ENCODE results near the gene AJAP1.

GRCh38 chr1:4636186-4636585 is 18.2 kb upstream of the AJAP1 start:
- TF ChIP-seq, protein P1, sequence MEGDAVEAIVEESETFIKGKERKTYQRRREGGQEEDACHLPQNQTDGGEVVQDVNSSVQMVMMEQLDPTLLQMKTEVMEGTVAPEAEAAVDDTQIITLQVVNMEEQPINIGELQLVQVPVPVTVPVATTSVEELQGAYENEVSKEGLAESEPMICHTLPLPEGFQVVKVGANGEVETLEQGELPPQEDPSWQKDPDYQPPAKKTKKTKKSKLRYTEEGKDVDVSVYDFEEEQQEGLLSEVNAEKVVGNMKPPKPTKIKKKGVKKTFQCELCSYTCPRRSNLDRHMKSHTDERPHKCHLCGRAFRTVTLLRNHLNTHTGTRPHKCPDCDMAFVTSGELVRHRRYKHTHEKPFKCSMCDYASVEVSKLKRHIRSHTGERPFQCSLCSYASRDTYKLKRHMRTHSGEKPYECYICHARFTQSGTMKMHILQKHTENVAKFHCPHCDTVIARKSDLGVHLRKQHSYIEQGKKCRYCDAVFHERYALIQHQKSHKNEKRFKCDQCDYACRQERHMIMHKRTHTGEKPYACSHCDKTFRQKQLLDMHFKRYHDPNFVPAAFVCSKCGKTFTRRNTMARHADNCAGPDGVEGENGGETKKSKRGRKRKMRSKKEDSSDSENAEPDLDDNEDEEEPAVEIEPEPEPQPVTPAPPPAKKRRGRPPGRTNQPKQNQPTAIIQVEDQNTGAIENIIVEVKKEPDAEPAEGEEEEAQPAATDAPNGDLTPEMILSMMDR (IDR thresholded peaks at IDR 0.05), result no peak
- no peak for TF ChIP-seq ZFX (IDR thresholded peaks at IDR 0.05; ENCODE audit: borderline replicate concordance)
